ENCODE measurements around the gene ATP10A.

DNA sequence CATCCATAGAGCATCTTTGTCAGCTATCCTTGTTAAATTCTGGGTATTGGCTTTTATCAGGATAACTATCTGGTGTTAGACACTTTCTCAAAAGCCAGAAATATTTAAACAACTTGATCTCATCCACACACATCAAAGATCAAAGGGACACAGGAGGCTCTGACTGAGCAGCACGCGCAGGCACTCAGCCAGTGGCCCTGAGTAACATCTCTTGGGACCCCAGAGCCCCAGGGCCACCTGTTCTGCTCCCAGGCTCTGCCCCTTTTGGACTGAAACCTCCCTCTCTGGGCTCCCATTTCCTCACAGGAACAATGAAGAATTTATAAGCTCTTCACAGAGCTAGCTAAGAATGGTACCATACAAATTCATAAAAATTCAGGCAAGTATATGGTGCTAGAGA is 16.1 kb downstream of the ATP10A start:
- TF ChIP-seq, protein P1, sequence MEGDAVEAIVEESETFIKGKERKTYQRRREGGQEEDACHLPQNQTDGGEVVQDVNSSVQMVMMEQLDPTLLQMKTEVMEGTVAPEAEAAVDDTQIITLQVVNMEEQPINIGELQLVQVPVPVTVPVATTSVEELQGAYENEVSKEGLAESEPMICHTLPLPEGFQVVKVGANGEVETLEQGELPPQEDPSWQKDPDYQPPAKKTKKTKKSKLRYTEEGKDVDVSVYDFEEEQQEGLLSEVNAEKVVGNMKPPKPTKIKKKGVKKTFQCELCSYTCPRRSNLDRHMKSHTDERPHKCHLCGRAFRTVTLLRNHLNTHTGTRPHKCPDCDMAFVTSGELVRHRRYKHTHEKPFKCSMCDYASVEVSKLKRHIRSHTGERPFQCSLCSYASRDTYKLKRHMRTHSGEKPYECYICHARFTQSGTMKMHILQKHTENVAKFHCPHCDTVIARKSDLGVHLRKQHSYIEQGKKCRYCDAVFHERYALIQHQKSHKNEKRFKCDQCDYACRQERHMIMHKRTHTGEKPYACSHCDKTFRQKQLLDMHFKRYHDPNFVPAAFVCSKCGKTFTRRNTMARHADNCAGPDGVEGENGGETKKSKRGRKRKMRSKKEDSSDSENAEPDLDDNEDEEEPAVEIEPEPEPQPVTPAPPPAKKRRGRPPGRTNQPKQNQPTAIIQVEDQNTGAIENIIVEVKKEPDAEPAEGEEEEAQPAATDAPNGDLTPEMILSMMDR (IDR thresholded peaks at IDR 0.05), result no peak
- TF ChIP-seq EZH2phosphoT487 (IDR thresholded peaks at IDR 0.05; ENCODE audit: borderline replicate concordance, low read depth) (no peak), SIN3A (IDR thresholded peaks at IDR 0.05; ENCODE audit: borderline replicate concordance, low read depth, low read length) (no peak), SMC3 (IDR thresholded peaks at IDR 0.05; ENCODE audit: low read depth, low read length) (no peak), CHD2 (IDR thresholded peaks at IDR 0.05; ENCODE audit: low read length, partially characterized antibody) (no peak)
- TF ChIP-seq, protein P2, sequence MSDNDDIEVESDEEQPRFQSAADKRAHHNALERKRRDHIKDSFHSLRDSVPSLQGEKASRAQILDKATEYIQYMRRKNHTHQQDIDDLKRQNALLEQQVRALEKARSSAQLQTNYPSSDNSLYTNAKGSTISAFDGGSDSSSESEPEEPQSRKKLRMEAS (IDR thresholded peaks at IDR 0.05; ENCODE audit: low read depth), result no peak
